Liver (tissue), 2 donors: ENCODE data around the gene TMEM229A.

ENCODE experiments used
- RAD21 ChIP-seq, 2 donors: IDR thresholded peaks; 2 replicates each; pipeline ENCODE4 v1.6.1; 2016; ENCODE audit warnings: antibody characterized with exemption in 2 of 2, mild to moderate bottlenecking in 2 of 2
- TAF1 ChIP-seq: conservative IDR thresholded peaks from 2 replicates; pipeline ENCODE4 v1.6.1; 2016; ENCODE audit warnings: antibody characterized with exemption, mild to moderate bottlenecking
- YY1 ChIP-seq: IDR thresholded peaks from 2 replicates; pipeline ENCODE4 v1.6.1; 2016; ENCODE audit warnings: antibody characterized with exemption, mild to moderate bottlenecking
- donor health status: healthy.

DNA sequence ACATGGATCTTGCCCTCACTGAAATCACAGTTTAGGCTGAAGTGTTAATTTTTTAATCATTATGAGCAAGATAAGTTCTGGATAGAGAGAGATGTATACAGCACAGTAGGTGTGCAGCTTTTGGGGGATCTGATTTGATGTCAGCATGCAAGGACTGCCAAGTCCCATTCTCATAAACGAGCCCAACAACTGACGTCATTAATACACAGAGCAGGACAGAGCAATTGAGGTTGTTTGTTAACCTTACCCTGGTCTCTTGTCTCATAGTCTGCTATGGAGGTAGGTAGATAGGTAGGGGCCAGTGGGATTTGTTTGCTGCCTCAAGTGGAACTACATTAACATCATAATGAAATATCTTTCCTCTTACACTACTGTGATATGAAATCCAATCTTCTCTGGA is 8.6 kb upstream of the TMEM229A start:
- TF ChIP-seq TAF1 (no peak), YY1 (no peak), RAD21 (IDR thresholded peaks at IDR 0.05) (no peak)
